Activated CD8-positive, alpha-beta memory T cell treated with anti-CD3 and anti-CD28 coated beads, Interleukin-2, amount 50 U/mL, for 24 hours (primary cell): ENCODE measurements around the gene WNT16.

ENCODE experiments used
- DNase-seq: peaks from one replicate; pipeline ENCODE4 v3.0.0-alpha.2; 2020; ENCODE audit errors: extremely low read depth

Gene WNT16

GRCh38 chr7:121343302-121343701, 14.5 kb downstream of the WNT16 start:
- no peak for DNase-seq

DNA sequence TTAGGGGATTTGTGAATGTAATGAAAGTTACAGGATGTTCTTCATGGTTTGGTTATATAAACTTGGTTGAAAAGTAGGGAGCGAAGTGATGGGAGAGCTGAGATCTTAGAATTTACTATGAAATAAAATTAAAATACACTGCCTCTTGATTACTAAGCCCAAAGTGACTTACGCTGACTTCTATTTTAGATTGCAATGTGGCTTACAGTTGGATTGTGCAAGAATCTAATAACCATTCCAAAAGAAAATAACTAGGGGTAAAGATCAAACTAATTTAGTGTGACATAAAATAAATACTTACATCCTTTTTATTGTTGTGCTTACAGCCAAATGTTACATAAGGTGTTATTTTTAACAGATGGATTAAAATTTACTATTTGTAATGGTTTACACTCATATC, 15.3 kb downstream of the WNT16 start:
- DNase-seq = no peak

GRCh38 chr7:121344497-121344896, 15.7 kb downstream of the WNT16 start:
- DNase-seq = no peak

GRCh38 chr7:121351682-121352081, 22.9 kb downstream of the WNT16 start:
- no peak for DNase-seq

DNA sequence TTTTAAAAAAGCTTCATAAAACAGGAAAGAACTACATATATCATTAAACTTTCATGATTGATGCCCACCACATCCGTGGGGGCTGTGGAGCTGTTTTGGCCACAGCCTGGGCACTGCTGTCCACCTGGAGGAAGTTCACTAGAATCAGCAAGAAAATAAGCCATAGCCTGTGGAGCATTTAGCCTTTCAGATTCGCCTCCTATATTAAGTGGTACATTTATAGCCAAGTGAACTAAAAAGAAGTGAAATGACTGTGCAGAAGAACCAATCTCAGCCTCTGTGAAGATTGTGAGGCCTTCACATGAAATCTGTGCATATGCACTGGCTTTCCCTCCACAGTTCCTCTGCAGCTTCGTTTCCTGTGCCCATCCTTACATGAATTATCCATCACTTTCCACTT, 23.5 kb downstream of the WNT16 start:
- DNase-seq = no peak

DNA sequence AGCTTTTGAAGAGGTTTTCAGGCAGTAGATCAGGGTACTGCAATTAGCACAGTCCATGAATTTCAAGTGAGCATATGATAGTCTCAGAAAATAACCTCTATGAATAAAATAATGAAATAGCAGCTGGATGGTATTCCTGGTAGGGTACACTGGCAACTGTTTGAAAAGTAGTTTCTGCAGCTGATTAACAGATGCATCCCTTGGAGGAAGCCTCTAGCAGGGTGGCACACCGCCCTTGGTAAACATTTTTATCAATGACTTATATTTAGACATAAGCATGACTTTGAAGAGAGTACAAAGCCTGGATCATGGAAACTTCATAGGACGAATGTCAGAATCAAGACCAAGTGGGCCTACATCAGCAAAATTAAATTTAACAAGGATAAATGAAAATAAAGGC, 26.8 kb downstream of the WNT16 start:
- DNase-seq = no peak

- no peak for DNase-seq
These were observed 31.8 kb downstream of the WNT16 start for GRCh38 chr7:121360564-121360963.

- no peak for DNase-seq
These were observed 38.1 kb downstream of the WNT16 start for GRCh38 chr7:121366852-121367431.

- DNase-seq = no peak
These were observed 40.7 kb downstream of the WNT16 start for GRCh38 chr7:121369462-121369861.

- DNase-seq = no peak
These were observed 42.6 kb downstream of the WNT16 start for GRCh38 chr7:121371367-121371766.

- no peak for DNase-seq
These were observed 43.1 kb downstream of the WNT16 start for GRCh38 chr7:121371883-121372282.

DNA sequence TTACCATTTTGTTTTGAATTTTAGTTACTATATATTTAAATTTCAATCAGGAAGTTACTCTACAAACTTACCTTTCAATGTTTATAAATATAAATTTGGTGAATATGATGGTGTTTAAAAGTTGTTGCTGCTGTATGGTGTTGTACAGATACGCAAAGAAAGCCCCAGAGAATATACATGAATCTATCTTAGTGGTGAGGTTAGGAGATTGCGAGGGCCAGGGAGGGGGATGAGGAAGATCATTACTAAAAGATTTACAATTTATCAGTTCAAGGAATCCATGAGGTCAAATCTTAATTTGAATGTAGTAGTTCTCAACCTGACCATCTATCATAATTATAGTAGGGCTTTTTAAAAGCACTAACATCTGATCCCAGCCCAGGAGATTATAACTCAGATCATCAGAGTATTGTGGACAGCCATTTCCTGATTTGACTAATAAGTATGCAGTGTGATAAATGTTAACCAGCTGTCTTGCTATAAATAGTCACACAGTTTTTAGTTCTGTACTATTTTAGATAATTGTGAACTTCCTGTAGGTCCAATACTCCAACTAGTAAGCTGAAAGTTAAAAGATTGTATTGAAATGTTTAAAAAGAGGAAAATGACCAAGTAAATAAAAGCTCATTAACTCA, 43.7 kb downstream of the WNT16 start:
- DNase-seq = no peak

DNA sequence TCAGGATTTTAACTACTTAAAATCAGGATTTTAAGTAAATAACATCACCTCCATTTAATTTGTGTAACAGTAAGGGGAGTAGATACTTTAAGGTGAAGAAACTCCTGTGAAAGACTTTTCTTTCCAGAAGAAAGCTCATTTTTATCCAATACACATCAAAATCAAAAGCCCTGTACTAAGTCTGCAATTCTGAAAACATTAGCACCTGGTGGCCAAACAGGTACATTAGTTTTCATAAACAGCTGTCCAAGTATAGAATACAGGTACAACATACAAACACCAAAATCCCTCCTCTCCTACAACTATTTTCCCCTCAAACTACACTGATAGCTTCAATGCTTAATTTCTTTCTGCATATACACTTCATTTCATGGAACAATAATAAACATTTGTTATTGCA, 44.4 kb downstream of the WNT16 start:
- DNase-seq = no peak

- DNase-seq = no peak
These were observed 48.2 kb downstream of the WNT16 start for GRCh38 chr7:121376979-121377378.

- DNase-seq = no peak
These were observed 51.1 kb downstream of the WNT16 start for GRCh38 chr7:121379930-121380329.

DNA sequence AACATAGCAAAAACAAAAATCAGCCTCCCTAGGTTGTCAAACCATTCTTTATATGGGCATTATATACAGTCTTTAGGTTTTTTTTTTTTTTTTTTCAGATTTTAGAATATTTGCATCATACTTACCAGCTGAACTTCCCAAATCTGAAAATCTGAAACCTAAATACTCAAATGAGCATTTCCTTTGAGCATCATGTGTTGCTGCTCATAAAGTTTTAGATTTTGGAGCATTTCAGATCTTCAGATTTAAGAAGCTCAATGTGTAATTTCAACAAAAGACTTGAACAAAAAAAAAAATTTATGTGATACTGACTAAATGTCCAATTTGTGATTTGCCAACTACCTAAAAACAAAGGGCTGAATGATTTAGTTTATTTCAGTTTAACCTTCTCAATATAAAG, 53.7 kb downstream of the WNT16 start:
- no peak for DNase-seq

GRCh38 chr7:121383235-121383910, 54.6 kb downstream of the WNT16 start:
- no peak for DNase-seq

GRCh38 chr7:121384265-121384664, 55.5 kb downstream of the WNT16 start:
- DNase-seq = no peak

DNA sequence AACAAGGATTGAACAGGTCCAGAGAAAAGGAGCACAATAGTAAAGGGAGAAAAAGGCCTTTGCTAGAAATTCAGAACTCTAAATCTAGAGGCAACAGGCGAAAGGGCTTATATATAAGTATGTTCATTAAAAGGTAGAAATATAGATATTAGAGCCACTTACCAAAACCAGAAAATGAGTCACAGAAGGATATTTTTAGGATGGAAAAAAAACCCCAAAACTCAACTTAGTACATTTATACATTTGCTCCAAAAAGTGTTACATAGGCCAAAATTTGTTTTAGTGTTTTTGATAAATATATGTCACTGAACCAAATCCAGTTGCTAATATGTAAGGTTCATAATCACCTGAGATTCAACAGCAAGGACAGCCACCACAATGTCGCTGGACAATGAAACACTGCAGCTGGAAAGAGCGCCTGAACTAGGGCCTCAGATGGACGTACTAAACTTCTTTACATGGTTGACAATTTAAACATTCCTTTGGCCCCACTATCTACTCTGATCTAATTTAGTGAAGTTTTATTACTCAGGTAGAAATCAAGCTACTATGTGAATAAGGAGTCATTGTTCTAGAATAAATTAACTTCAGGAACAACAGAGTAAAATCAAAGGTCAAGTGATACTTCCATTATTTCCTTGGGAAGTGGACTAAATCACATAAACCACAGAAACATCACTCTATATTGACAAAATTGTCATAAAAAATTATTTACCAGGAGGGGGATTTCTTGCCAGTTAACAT, 56.4 kb downstream of the WNT16 start:
- no peak for DNase-seq

DNA sequence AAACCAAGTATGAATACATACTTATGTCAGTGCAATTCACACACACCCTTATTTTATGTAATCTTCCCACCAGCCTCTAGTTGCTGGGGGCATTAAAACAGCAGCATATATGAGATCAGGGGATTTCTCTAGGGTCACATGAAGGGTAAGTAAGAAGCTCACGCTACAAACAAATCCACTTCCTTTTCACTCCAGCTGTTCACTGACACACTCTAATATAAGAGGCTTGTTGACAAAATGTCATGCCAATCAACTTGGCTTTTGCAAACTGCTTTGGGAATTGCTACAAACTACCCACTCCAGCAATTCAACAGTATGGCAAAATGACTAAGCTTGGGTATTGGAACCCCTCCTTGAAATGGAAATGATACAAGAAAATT, 57.0 kb downstream of the WNT16 start:
- DNase-seq = no peak

DNA sequence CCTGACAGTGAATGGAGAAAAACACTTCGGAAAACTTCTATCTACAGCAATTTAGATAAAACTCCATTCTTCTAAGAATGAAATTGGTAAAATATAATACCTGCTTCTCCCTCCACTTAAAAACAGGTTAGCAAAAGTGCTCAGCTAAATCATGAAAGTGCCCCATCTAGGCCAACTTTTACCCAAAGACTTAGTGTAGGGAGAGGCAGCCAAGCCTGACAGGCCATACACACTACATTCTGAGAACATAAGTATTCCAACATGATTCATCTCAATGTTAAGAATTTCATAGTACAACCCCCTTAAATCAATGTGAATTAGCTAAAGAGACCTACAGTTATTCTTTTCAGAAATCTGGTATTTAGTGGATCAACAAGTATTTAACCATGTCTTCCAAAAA, 60.1 kb downstream of the WNT16 start:
- no peak for DNase-seq

DNA sequence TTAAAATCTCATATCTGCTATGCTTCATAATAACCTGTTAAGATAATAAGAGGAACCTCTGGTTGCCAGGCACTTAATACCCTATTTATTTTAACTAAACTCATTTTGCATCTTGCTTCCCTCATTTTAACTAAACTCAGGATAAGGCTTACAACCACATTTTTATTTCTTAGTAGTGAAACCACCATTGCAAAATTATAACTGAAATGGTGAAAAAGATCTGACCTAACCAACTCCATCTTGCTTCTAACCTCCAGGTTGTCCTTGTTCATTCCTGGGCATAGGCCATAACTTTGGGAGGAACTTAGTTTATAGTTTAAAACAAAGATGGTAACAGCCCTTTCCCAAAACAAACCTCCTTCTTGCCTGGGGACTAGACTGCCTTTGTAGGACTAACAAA, 61.3 kb downstream of the WNT16 start:
- no peak for DNase-seq

GRCh38 chr7:121390617-121391016, 61.8 kb downstream of the WNT16 start:
- no peak for DNase-seq
